ENCODE results near the gene MLC1.

Gene MLC1

DNA sequence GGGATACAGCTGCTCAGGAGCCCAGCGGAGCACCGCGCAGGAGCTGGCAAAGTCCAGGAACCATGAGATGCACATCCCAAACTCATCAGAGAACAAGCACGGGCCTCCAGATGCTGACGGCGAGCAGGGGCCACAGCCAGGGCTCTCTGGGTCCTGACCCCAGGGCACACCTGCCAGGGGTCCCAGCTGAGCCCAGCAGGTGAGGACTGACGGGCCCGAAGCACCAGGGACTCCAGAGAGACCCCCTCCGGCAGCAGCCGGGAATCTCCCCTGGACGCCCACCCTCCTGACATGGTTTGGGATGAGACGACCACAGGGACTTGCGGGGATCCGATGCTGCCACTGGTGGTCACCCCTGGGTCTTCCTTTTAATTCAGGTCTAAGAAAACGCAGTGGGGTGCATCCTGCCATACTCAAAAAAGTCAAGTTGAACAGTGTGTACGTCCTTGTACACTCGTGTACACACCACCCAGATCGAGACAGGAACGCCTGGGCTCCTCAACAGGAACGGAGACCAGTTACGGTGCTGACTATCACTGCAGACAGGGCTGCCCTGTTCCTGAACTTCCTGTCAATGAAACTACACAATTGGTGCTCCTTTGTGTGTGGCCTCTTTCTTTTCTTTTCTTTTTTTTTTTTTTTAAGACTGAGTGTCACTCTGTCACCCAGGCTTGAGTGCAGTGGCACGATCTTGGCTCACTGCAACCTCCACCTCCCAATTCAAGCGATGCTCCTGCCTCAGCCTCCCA is 49.1 kb downstream of the MLC1 start:
- DNase-seq (ENCODE audit: low read depth, low spot score): no peak

DNA sequence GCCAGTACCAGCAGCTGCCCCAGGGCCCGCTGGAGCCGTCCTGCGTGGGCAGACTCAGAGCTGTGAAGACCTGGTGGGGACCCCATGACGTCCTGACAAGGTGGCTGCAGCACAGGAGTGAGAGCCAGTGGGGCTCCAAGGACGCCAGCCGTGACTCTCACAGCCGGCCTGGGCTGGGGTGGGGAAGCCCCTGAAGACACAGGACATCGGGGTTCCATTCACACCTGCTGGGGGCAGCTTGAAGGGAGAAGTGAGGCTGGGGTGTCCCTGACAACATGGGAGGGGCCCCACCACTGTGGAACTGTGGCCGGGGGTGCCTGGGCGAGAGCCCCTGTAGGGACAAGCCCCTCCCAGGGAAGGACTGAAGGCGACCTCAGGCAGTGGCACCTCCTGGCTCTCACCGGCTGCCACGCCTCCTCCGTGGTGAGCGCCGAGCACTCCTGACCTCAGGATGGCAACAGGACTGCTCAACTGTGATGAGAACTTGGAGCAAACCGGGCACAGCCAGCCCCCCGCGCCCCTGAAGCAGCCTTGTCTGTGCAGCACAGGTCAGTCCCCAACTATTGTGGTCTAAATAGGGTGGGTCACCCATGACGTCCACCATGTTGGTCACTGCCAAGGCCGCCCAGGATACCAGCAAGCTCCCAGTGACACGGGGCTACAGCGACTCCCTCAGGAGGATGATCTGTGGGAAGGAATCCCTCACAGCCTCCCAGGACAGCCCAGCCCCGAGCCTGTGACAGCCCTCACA is 49.9 kb downstream of the MLC1 start:
- no peak for DNase-seq (ENCODE audit: low read depth, low spot score)

- no peak for DNase-seq (ENCODE audit: low read depth, low spot score)
Measured at GRCh38 chr22:50034126-50035081, 50.8 kb downstream of the MLC1 start.

- no peak for DNase-seq (ENCODE audit: low read depth, low spot score)
Measured at GRCh38 chr22:50032941-50033601, 52.2 kb downstream of the MLC1 start.

- DNase-seq (ENCODE audit: low read depth, low spot score): no peak
Measured at GRCh38 chr22:50032109-50032871, 52.9 kb downstream of the MLC1 start.

- DNase-seq (ENCODE audit: low read depth, low spot score): no peak
Measured at GRCh38 chr22:50031189-50032091, 53.8 kb downstream of the MLC1 start.

DNA sequence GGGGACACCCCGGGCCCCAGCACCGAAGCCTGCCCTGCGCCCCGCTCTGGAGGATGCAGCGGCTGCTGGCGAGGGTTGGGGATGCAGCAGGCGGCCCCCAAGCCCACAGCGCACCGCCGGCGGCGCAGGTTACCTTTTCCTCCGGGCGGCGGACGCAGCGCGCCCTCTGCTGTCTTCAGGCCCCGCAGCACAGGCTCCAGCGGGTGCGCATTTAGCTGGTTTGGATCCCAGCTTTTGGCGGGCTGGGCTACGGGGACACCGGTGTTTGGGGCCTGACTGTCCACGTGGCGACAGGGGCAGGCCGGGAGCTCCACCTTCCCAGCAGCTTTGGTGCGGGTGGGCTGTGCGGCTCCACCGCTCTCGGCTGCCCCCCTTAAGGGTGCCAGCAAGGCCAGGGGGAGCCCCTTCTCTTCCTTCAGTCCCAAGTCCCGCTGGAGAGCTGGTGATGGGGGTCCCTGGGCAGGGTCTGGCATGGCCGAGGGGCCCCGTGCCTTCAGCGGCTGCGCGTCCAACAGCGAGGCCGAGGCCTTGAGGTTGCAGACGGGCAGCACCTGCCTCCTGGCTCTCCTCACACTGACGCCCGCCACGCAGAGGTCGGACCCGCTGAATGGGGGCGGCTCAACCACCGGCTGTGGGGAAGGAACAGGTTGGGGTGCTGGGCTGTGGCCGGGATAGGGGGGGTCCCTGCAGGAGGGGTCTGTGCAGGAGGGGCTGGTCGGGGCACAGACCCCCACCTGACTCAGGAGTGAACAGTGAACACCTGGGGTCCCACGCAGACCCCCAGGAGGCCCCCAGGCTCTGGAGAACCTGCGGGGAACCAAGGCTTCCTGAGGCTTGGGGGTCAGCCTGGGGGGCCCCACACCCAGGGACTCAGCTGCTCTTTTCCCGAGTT is 54.7 kb downstream of the MLC1 start:
- DNase-seq (ENCODE audit: low read depth, low spot score): peak; percentile 10

DNA sequence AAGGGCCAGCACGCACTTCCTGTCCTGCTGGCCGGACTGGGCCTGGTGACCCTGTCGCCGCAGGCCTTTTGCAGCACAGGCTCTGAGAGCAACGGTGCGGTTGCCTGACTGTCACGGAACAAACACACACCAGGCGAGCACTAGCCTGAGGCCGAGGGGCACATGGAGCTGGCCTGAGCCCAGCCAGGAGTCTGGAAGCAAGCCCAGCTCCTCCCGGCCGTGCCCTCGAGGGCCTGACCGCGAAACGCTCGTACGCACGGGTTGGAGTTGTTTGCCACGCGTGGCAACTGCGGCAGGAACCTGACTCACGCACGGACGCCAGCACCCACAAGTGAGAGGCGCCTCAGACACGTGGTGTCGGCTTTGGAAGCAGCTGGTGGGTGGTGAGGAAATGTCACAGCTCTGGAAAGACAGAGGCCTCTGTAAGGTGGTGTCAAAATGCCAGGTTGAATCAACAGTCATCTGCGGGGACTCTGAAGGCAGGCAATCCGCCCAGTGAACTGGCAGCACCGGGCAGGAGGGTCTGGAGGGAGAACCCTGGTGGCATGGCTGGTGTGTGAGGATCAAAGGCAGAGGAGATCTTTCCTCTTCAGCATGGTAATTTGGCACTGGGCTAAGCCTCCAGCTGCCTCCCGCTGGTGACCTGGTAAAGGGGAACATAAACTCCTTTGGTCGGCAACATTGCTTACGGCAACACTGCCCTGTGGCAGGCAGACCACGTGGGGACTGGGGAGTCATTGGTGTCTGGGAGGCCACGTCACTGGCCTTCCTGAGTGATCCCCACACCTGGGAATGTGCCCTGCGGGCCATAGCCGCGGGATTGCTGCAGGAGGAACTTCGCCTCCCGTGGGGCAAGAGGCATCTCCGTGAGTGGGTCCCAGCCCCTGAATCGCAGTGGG is 57.3 kb downstream of the MLC1 start:
- no peak for DNase-seq (ENCODE audit: low read depth, low spot score)

DNA sequence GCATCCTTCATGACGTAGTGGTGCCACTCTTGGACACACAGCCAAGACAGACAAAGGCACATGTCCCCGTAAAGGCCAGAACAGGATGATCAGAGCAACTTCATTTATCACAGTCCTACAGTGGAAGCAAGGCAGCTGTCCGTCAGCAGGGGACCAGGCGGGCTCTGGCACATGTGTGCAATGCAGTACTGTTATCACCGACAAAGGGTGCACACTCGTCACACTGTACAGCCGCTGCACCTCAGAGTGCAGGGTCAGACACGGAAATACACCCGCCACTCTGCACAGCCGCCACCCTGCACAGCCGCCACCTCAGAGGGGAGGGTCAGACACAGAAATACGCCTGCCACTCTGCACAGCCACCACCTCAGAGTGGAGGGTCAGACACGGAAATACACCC is 59.2 kb downstream of the MLC1 start:
- no peak for DNase-seq (ENCODE audit: low read depth, low spot score)

- DNase-seq (ENCODE audit: low read depth, low spot score): no peak
Measured at GRCh38 chr22:50022171-50022819, 62.9 kb downstream of the MLC1 start.

DNA sequence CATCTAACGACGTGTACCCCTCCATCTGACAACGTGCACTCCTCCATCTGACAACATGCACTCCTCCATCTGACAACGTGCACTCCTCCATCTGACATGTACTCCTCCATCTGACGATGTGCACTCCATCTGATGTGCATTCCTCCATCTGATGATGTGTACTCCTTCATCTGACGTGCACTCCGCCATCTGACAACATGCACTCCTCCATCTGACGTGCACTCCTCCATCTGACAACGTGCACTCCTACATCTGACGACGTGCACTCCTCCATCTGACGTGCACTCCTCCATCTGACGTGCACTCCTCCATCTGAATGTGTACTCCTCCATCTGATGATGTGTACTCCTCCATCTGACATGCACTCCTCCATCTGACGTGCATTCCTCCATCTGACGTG is 64.6 kb downstream of the MLC1 start:
- no peak for DNase-seq (ENCODE audit: low read depth, low spot score)

DNA sequence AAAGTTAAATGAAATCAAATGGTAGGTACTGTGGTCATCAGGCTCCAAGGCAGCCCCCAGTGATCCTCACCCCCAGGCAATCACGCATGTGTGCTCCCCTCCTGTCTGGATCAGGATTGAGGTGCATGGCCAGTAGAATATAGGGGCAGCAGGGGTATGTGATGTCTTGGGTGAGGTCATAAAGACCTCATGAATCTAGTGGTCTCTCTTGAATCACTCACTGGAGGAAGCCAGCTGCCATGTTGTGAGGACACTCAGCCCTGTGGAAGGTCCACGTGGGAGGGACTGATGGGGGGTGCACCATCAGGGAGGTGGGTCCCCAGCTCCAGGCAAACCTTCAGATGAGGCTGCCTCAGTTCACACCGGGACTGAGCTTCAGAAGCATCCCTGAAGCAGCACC is 65.9 kb downstream of the MLC1 start:
- no peak for DNase-seq (ENCODE audit: low read depth, low spot score)

DNA sequence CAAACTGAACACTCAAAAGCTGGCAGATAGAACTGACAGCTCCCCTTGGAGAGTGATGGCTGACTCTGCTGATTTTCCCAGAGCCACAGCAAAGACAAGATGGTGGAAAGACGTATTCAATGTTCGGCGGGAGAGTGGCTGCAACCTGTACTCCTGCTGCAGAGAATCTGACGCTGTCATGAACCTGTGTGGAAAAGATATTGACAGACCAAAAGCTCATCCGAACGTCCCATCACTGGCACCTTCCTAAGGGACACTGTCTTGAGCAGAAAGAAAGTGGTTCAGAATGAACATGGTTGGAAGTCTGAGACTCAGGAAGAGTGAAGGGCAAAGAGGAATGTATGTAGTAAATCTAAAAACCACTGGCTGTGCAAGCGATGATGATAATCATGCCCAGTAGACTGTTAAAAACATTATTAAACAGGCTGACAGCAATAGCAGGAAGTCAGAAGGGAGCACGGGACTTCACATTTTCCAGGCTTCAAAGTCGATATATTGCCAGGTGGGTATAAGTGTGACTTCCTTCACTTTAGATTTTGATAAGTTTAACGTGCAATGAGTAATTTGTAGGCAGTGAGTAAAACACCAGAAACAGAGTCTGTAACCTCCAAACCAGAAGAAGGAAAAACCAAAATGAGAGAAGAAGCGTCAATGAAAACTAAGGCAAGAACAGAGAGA is 66.5 kb downstream of the MLC1 start:
- DNase-seq (ENCODE audit: low read depth, low spot score): no peak

DNA sequence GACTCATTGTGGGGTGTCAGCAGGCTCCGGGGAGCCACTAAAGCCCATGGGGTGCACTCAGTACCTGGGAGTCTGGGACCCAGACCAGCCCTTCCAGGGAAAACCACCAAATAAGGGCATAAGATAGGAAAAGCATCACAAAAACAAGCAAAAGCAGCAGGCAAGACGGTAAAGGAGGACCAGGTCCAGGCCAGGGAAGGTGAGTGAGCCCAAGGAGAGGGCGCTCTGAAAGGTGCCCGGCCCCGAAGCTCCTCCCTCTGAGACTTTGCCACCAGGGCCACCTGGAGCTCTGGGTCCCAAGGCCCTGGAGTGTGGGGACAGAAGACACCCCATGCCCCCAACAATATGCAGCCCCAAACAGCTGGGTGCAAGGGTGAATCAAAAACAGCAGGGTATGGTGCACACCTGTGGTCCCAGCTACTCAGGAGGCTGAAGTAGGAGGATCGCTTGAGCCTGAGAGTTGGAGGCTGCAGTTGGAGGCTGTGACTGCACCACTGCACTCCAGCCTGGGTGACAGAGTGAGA is 67.5 kb downstream of the MLC1 start:
- no peak for DNase-seq (ENCODE audit: low read depth, low spot score)

DNA sequence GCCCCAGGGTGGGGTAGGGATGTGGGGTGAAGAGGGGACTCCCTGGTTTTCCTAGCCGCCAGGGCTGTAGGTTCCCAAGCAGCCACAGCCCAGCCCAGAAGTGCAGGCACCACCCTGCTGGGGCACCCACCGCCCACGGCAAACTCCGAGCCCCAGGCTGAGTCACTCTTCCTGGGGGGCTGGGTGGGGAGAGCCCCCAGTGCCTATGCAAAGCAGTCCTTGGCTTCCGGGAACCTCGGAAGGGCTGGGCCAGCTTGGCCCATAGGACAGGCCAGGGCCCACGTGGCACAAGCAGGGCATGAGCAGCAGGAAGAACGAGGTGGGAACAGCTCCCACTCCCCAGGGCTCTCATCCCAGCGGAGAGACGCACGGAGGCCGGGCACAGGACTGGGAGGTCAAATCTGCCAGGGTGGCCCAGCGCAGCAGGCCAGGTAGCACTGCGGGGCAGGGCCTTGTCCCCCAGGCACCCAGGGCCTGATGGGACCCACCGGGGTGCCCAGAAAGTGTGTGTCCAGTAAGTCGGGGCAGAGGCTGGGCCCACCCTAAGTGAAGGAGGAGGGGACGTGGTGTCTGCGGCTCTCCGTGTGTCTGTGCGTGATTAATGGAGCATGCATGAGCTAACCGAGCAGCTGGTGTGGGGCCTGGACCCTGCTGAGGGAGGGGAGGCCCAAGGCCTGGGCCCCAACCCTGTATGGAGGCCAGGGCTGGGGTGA is 68.1 kb downstream of the MLC1 start:
- no peak for DNase-seq (ENCODE audit: low read depth, low spot score)

Measured in smooth muscle cell of the brain vasculature (primary cell).